DND-41 (cell line): ENCODE data around the gene IDS.
"Not testable (repeated sequence)": the region's sequence is repeated elsewhere in the genome, so short reads cannot be mapped to it uniquely, and the experiment has no call there.

Experiments
- ATAC-seq: fragments of 200-7000 bp; cut with Tn5 transposase; 3 replicates; pipeline ENCODE4 v1.9.1; 2021; ENCODE audit warnings: low read depth; ENCODE audit not compliant: insufficient read depth
- DNase-seq: peaks from one replicate; pipeline ENCODE4 v3.0.0-alpha.2; 2020
- H2AFZ ChIP-seq: 2 replicates; pipeline ENCODE4 v1.6.0; 2012; ENCODE audit warnings: low read depth, low read length
- H3K27ac ChIP-seq: 2 replicates; pipeline ENCODE4 v1.5.1; 2012; ENCODE audit warnings: low read length, inconsistent platforms
- H3K27me3 ChIP-seq: fragments of 200-600 bp; sonication (generic); 2 replicates; pipeline ENCODE4 v1.6.0; 2012; ENCODE audit warnings: low read length, mild to moderate bottlenecking, inconsistent platforms; ENCODE audit not compliant: insufficient read depth, poor library complexity
- H3K36me3 ChIP-seq: 2 replicates; pipeline ENCODE4 v1.5.1; 2012; ENCODE audit warnings: low read length, inconsistent platforms; ENCODE audit not compliant: insufficient read depth
- H3K4me1 ChIP-seq: 2 replicates; pipeline ENCODE4 v1.5.1; 2012; ENCODE audit warnings: mild to moderate bottlenecking, low read length; ENCODE audit not compliant: insufficient read depth
- H3K4me2 ChIP-seq: 2 replicates; pipeline ENCODE4 v1.6.0; 2012; ENCODE audit warnings: mild to moderate bottlenecking, moderate library complexity, low read length, inconsistent platforms; ENCODE audit not compliant: insufficient read depth
- H3K4me3 ChIP-seq, 2 experiments: fragments of 200-600 bp in 1 of 2; shearing (Covaris generic) in 1 of 2; 2 replicates each; pipeline ENCODE4 v1.5.1; 2012 to 2016; ENCODE audit warnings: inconsistent platforms in 2 of 2, low read length in 2 of 2, mild to moderate bottlenecking in 2 of 2, low read depth in 1 of 2, moderate library complexity in 1 of 2
- H3K79me2 ChIP-seq: 2 replicates; pipeline ENCODE4 v1.6.0; 2012; ENCODE audit warnings: low read length, inconsistent platforms; ENCODE audit not compliant: insufficient read depth
- H3K9ac ChIP-seq: 2 replicates; pipeline ENCODE4 v1.6.0; 2012; ENCODE audit warnings: low read depth, mild to moderate bottlenecking, inconsistent platforms, low read length, moderate library complexity
- H3K9me3 ChIP-seq: 2 replicates; pipeline ENCODE4 v1.5.1; 2012; ENCODE audit warnings: low read length, moderate library complexity, mild to moderate bottlenecking, inconsistent platforms; ENCODE audit not compliant: insufficient read depth, severe bottlenecking
- H4K20me1 ChIP-seq: 2 replicates; pipeline ENCODE4 v1.6.0; 2012; ENCODE audit warnings: low read length; ENCODE audit not compliant: insufficient read depth
- EZH2 ChIP-seq: IDR thresholded peaks from 3 replicates; pipeline ENCODE4 v1.6.1; 2012; ENCODE audit warnings: borderline replicate concordance, low read depth, mild to moderate bottlenecking, moderate library complexity, low read length, inconsistent platforms; ENCODE audit not compliant: severe bottlenecking
- TF ChIP-seq, protein P1 (sequence below): IDR thresholded peaks from 2 replicates; pipeline ENCODE4 v1.5.1; 2012; ENCODE audit warnings: borderline replicate concordance, low read length, moderate library complexity, mild to moderate bottlenecking; ENCODE audit not compliant: poor library complexity, severe bottlenecking; ENCODE audit errors: extremely low read depth

Gene IDS

DNA sequence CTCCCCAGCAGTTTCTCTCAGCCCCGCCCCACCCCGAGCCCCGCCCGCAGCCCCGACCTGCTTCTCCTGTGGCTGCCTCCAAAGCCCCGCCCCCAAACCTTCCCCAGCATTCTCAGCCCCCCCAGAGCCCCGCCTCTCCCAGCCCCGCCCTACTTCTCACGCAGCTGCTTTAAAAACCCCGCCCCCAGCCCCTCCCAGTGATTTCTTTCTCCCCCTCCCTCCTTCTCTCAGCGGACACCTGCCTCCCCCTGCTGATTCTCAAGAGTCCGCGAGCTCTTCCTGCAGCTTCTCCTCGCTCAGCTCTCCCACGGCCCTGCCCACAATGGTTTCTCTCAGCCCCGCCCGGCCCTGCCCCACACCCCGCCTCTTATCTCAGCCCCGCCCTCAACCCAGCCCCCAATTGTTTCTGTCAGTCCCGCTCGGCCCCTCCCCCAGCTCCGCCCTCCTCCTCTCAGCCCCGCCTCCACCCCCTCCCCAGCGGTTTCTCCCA, 35.1 kb upstream of the IDS start:
- peak; percentile 91 for DNase-seq
- peak overlapping the region; percentile 86 for H3K27ac ChIP-seq
- no peaks in the 10 kb centered on the region for H3K9me3 ChIP-seq
- peaks cover 13% of the 10 kb centered on the region for H3K4me1 ChIP-seq
- TF ChIP-seq, protein P1, sequence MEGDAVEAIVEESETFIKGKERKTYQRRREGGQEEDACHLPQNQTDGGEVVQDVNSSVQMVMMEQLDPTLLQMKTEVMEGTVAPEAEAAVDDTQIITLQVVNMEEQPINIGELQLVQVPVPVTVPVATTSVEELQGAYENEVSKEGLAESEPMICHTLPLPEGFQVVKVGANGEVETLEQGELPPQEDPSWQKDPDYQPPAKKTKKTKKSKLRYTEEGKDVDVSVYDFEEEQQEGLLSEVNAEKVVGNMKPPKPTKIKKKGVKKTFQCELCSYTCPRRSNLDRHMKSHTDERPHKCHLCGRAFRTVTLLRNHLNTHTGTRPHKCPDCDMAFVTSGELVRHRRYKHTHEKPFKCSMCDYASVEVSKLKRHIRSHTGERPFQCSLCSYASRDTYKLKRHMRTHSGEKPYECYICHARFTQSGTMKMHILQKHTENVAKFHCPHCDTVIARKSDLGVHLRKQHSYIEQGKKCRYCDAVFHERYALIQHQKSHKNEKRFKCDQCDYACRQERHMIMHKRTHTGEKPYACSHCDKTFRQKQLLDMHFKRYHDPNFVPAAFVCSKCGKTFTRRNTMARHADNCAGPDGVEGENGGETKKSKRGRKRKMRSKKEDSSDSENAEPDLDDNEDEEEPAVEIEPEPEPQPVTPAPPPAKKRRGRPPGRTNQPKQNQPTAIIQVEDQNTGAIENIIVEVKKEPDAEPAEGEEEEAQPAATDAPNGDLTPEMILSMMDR, result no peak
- TF ChIP-seq EZH2, result no peak
- peaks cover 4% of the 10 kb centered on the region; the same call in 1 of the 2 replicates for H4K20me1 ChIP-seq
- peak; percentile 50 for ATAC-seq
- peak overlapping the region; percentile 87 for H3K4me2 ChIP-seq
- H3K4me3 ChIP-seq, result peak overlapping the region; percentile 66 to 94; a peak in 3 of 4 replicates
- peak overlapping the region; percentile 96 for H2AFZ ChIP-seq
- H3K27me3 ChIP-seq, result no peaks in the 10 kb centered on the region
- H3K79me2 ChIP-seq, result peaks cover 8% of the 10 kb centered on the region
- H3K36me3 ChIP-seq, result no peaks in the 10 kb centered on the region; the same call in 1 of the 2 replicates
- peak overlapping the region; percentile 74 for H3K9ac ChIP-seq

DNA sequence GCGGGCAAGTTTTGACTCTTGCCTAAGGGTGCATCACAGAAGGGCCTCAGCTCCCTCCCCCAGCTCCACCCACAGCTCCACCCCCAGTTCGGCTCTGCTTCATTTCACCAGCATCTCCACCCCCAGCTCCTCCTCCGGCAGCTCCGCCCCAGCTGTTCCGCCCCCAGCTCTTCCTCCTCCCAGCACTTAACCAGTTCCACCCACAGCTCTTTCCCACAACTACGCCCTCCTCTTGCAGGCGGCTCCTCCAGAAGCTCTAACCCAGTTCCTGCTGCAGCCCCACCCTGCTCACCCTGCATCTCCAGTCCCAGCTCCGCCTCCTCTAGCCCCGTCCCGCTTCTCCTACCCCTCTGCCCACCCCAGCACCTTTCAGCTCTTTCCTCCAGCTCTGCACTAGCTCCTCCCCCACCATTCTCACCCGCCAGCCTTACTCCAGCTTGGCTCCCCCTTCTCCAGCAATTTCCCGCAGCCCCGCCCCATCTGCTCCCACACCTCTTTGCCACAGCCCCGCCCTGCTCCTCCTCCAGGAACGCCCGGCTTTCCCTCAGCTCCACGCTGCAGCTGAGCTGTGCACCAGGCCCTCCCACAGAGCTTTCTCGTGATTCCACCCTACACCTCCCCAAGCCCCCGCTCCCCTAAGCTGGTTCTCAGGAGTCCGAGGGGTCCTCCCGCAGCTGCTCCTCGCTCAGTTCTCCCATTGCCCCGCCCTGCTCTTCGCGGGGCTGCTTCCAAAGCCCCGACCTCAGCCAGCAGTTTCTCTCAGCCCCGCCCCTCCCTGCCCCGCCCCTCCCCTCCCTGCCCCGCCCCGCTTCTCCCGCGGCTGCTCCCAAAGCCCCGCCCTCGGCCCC, 34.4 kb upstream of the IDS start:
- H3K36me3 ChIP-seq, result no peaks in the 10 kb centered on the region; the same call in 1 of the 2 replicates
- peak overlapping the region; percentile 83 for H3K27ac ChIP-seq
- DNase-seq (peak; percentile 95), ATAC-seq (peak; percentile 71)
- H3K4me1 ChIP-seq, result peaks cover 13% of the 10 kb centered on the region
- peak overlapping the region; percentile 61 for H3K9ac ChIP-seq
- H2AFZ ChIP-seq, result peak overlapping the region; percentile 64
- no peaks in the 10 kb centered on the region for H3K9me3 ChIP-seq
- no peaks in the 10 kb centered on the region for H3K27me3 ChIP-seq
- H4K20me1 ChIP-seq, result peaks cover 4% of the 10 kb centered on the region; the same call in 1 of the 2 replicates
- peaks cover 8% of the 10 kb centered on the region for H3K79me2 ChIP-seq
- H3K4me2 ChIP-seq, result peak overlapping the region; percentile 73
- no peak for TF ChIP-seq EZH2
- TF ChIP-seq, protein P1, result no peak
- peak overlapping the region; percentile 35 to 59; a peak in 3 of 4 replicates for H3K4me3 ChIP-seq

DNA sequence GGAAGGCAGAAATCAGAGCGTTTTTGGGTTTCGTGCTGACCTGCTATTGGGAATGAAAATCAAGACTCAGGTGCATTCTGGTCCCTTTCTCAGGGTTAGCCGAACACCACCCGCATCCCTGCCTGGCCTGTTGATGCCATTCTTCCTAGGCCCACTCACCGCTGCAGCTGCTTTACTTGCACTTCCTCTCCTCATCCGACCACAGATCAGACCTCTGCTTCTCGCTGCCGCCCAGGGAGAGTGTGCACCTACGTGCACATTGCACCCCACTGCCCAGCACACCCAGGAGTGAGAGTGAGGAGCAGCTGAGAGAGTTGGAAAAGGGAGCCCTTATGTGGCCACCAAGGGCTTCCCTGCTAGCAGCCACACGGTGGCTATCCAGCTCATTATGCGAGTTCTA, 32.4 kb upstream of the IDS start:
- not testable (repeated sequence) for H3K9ac ChIP-seq, H4K20me1 ChIP-seq, H3K79me2 ChIP-seq, H2AFZ ChIP-seq, H3K4me3 ChIP-seq, H3K27ac ChIP-seq, H3K4me2 ChIP-seq, ATAC-seq, H3K27me3 ChIP-seq, DNase-seq, H3K36me3 ChIP-seq, H3K9me3 ChIP-seq
- H3K4me1 ChIP-seq, result peaks cover 13% of the 10 kb centered on the region

DNA sequence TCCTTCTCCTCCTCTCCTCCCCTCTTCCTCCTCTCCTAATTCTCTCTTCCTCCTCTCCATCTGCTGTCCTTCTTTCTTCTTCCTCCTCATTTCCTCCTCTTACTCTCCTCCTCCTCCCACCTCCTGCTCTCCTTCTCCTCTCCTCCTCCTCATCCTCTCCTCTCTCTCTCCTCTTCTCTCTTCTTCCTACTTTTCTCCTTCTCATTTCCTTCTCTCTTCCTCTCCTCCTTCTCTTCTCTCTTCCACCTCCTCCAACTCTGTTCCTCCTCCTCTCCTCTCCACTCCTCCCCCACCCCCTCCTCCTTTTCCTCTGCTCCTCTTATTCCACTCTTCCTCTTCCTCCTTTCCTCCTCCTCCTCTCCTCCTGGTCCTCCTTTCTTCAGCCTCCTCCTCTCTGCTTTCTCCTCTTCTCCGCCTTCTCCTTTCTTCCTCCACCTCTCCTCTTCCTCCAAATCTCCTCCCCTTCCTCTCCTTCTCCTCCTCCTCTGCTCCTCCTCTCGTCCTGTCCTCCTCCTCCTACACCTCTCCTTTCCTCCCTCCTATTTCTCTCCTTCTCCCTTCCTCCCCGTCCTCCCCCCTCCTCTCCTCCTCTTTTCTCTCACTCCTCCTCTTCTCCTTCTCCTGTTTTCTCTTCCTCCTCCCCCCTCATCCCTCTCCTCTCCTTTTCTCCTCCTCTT, 30.0 kb upstream of the IDS start:
- not testable (repeated sequence) for H3K4me2 ChIP-seq, H3K27ac ChIP-seq, H3K4me3 ChIP-seq, H3K9ac ChIP-seq, H3K4me1 ChIP-seq, H3K79me2 ChIP-seq, H4K20me1 ChIP-seq, H3K27me3 ChIP-seq, H3K36me3 ChIP-seq, DNase-seq, H2AFZ ChIP-seq, H3K9me3 ChIP-seq, ATAC-seq

DNA sequence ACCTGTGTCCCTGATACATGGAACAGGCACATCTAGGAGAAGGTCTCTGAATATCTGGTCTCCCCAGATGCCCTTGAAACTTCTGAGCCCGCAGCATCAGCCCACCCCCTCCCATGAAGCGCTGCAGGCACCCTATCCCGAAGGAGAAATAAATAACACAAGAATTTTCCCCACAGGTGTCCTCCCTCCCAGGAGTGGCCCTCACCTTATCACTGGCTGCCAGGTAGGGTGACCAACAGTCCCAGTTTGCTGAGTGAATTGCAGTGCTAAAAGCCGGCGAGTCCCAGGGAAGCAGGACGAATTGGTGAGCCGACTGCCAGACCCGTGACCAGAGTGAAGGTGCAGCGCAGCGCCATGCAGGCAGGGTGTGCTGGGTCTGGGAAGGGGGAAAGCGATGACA, 28.9 kb upstream of the IDS start:
- not testable (repeated sequence) for H3K9me3 ChIP-seq

DNA sequence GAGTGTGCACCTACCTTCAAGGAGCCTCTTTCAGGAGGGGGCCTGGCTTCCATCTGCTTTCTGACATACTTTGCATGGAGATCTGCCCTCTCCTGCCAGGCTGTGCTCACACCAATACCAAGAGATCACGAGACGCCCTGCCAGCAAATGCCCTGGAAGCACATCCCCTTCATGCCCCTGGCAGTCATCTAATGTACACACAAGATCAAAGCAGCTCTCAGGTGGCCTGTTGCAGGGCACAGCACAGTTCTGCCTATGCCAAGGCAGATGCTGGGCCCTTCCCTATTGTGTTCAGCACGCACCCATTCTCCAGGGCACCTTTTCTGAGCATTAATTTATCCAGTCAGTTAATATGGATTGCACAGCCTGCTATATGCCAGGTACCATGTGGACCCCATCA, 27.8 kb upstream of the IDS start:
- DNase-seq, H3K27me3 ChIP-seq, ATAC-seq: not testable (repeated sequence)

More for the DNA sequence above, 28.9 kb upstream of the IDS start:
- not testable (repeated sequence) for H3K27ac ChIP-seq, ATAC-seq, H3K27me3 ChIP-seq, H3K4me3 ChIP-seq, H3K36me3 ChIP-seq, H3K4me2 ChIP-seq, H3K79me2 ChIP-seq, H4K20me1 ChIP-seq, H3K9ac ChIP-seq, H3K4me1 ChIP-seq, H2AFZ ChIP-seq, DNase-seq

More for the DNA sequence above, 27.8 kb upstream of the IDS start:
- not testable (repeated sequence) for H3K36me3 ChIP-seq, H2AFZ ChIP-seq, H3K9me3 ChIP-seq, H3K4me2 ChIP-seq, H3K4me1 ChIP-seq, H3K79me2 ChIP-seq, H4K20me1 ChIP-seq, H3K4me3 ChIP-seq, H3K27ac ChIP-seq, H3K9ac ChIP-seq
